Cardiac muscle cell (in vitro differentiated cells and primary cell): ENCODE measurements around the gene PDHX. TPM values are rescaled to one million over a fixed set of nuclear protein-coding genes. Genes with fewer than 3 reads are reported as not detected.
"Not testable (repeated sequence)": the region's sequence is repeated elsewhere in the genome, so short reads cannot be mapped to it uniquely, and the experiment has no call there.

Experiments
- DNase-seq, 2 donors: peaks; one replicate each; pipeline versions ENCODE4 v3.0.0 to v3.0.0-alpha.2; 2010 to 2017; ENCODE audit warnings: low read depth in 1 of 2, low spot score in 1 of 2
- H3K27ac ChIP-seq: fragments of 200-600 bp; sonication (generic); 2 replicates; pipeline ENCODE4 v1.5.1; 2016
- H3K27me3 ChIP-seq: fragments of 200-600 bp; sonication (generic); 2 replicates; pipeline ENCODE4 v1.6.0; 2016; ENCODE audit warnings: control low read depth
- H3K36me3 ChIP-seq: fragments of 200-600 bp; sonication (generic); 2 replicates; pipeline ENCODE4 v1.5.1; 2016; ENCODE audit warnings: control low read depth
- H3K4me1 ChIP-seq: fragments of 200-600 bp; sonication (generic); 2 replicates; pipeline ENCODE4 v1.8.1; 2017; ENCODE audit warnings: low read depth, mild to moderate bottlenecking, mixed run types
- H3K4me3 ChIP-seq: fragments of 200-600 bp; sonication (generic); 2 replicates; pipeline ENCODE4 v1.5.1; 2016; ENCODE audit warnings: mild to moderate bottlenecking
- H3K9me3 ChIP-seq: fragments of 200-600 bp; sonication (generic); 2 replicates; pipeline ENCODE4 v1.5.1; 2017; ENCODE audit warnings: low read depth, mild to moderate bottlenecking, control low read depth
- polyA plus RNA-seq: library from polyadenylated mRNA; unstranded; fragments of >200 nt; fragmentation: Nextera tagmentation; extraction: Ambion mirVana; gene quantifications from 2 replicates; pipeline ENCODE4 v1.2.1, GENCODE V29; 2016
- total RNA-seq: library from RNA; depleted of rRNA; stranded (reverse); fragments of >200 nt; gene quantifications from 2 replicates; pipeline ENCODE4 v1.2.3, GENCODE V29; 2016
- TF ChIP-seq, protein P1 (sequence below): IDR thresholded peaks from 2 replicates; pipeline ENCODE4 v1.5.1; 2012; ENCODE audit warnings: low read depth, mild to moderate bottlenecking, low read length

Gene PDHX
- total and polyA plus RNA-seq, 2 experiments from 2014 or later: 69.9 to 87.1 TPM

DNA sequence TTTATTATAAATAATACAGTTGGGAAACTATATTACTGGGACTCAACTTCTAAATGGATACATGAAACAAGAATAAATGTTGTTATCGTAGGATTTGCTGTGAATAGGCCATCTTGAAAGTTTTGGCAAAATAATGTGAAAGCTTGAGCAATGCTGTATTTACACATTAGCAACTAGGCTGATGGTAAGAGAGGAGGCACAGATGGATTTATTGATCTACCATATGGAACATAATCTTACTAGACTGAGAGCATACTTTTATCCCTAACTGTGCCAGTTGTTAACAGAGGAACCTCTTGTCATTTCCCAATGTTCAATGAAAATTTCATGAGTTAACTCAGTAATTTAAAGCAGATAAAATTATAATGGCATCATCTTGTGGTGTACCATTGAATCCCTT is 23.0 kb upstream of the PDHX start:
- no peaks in the 10 kb centered on the region for H3K27me3 ChIP-seq
- TF ChIP-seq, protein P1, sequence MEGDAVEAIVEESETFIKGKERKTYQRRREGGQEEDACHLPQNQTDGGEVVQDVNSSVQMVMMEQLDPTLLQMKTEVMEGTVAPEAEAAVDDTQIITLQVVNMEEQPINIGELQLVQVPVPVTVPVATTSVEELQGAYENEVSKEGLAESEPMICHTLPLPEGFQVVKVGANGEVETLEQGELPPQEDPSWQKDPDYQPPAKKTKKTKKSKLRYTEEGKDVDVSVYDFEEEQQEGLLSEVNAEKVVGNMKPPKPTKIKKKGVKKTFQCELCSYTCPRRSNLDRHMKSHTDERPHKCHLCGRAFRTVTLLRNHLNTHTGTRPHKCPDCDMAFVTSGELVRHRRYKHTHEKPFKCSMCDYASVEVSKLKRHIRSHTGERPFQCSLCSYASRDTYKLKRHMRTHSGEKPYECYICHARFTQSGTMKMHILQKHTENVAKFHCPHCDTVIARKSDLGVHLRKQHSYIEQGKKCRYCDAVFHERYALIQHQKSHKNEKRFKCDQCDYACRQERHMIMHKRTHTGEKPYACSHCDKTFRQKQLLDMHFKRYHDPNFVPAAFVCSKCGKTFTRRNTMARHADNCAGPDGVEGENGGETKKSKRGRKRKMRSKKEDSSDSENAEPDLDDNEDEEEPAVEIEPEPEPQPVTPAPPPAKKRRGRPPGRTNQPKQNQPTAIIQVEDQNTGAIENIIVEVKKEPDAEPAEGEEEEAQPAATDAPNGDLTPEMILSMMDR: no peak
- no peak overlapping the region for H3K27ac ChIP-seq
- H3K9me3 ChIP-seq: no peaks in the 10 kb centered on the region
- no peak for DNase-seq
- no peaks in the 10 kb centered on the region for H3K4me1 ChIP-seq
- no peak overlapping the region for H3K4me3 ChIP-seq
- H3K36me3 ChIP-seq: peaks cover 4% of the 10 kb centered on the region

DNA sequence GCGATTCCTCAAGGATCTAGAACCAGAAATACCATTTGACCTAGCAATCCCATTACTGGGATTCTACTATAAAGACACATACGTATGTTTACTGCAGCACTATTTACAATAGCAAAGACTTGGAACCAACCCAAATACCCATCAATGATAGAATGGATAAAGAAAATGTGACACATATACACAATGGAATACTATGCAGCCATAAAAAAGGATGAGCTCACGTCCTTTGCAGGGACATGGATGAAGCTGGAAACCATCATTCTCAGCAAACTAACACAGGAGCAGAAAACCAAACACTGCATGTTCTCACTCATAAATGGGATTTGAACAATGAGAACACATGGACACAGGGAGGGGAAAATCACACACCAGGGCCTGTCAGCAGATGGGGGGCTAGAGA is 20.2 kb upstream of the PDHX start:
- not testable (repeated sequence) for H3K36me3 ChIP-seq, H3K9me3 ChIP-seq, H3K27me3 ChIP-seq, H3K4me3 ChIP-seq, H3K27ac ChIP-seq, DNase-seq, H3K4me1 ChIP-seq

DNA sequence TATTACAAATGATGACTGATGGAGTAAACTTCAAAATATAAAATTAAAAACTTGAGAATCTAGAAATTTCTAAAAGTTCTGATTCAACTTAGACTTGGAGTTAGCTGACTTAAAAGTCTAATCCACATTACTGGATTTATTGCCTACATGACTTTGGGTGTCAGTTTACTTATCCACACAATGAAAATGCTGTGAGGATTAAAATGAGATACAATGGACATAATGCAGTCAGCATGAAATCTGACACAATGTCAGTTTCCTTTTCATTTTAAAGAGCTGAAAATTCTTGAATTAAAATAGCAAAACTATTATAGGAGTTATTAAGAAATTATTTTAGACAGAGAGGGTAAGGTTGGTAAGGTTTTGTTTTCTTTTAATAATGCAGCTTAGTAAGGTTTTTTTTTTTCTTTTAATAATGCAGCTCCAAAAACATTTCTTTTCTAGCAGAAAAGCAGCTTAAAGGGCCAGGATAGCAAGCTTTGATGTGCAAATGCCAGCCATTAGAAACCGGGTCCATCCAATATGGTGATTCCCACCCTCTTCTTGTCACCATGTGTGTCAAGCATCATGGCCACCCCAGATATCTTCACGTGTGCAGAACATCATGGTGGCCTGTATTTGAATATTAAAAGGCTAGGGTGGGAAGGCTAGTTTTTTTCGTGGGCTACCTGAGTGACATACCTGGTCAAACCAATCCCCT is 19.1 kb upstream of the PDHX start:
- Histone ChIP-seq H3K4me1 (no peaks in the 10 kb centered on the region), H3K27ac (no peak overlapping the region), H3K36me3 (peaks cover 2% of the 10 kb centered on the region), H3K27me3 (no peaks in the 10 kb centered on the region), H3K9me3 (no peaks in the 10 kb centered on the region), H3K4me3 (no peak overlapping the region)
- TF ChIP-seq, protein P1: no peak
- no peak for DNase-seq

DNA sequence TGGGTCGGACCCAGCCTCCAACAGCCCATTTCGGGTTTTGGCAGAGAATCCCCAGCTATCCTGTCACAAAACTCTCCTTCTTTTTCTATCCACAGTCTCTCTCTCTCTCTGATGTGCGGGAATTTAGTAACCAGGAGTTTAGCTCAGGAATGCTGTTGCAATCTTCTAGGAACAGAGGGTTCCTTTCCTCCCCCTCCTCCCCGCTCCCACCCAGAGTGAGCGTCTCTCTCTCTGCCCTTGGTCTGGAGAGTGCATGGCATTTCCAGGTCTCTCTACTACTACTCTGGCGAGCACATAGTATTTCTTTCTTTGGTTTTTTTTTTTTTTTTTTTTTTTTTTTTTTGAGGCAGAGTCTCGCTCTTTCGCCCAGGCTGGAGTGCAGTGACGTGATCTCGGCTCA is 17.9 kb upstream of the PDHX start:
- H3K27me3 ChIP-seq: no peaks in the 10 kb centered on the region
- TF ChIP-seq, protein P1: no peak
- no peak for DNase-seq
- no peaks in the 10 kb centered on the region for H3K4me1 ChIP-seq
- H3K27ac ChIP-seq: no peak overlapping the region
- peaks cover 2% of the 10 kb centered on the region for H3K36me3 ChIP-seq
- no peaks in the 10 kb centered on the region for H3K9me3 ChIP-seq
- H3K4me3 ChIP-seq: no peak overlapping the region

DNA sequence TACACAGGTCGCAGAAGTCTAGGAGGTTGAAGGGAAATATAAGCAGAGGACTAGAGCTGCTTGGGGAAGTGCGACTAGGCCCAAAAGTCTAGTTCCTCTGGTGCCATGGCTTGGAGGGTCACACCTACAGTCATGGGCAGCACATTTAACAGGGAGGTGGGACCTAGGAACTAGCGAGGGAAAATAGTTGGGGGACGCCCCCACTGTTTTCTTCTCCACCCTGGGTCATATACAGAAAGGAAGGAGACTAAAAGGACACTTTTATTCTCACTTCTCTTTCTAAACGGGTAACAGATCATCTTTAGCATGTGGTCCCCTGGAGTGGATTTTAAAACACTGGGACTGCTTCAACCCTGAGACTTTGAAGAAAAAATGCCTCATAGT is 16.8 kb upstream of the PDHX start:
- no peaks in the 10 kb centered on the region for H3K9me3 ChIP-seq
- no peak overlapping the region for H3K4me3 ChIP-seq
- DNase-seq: peak in 1 of 2 donors; percentile 8
- no peaks in the 10 kb centered on the region for H3K36me3 ChIP-seq
- H3K4me1 ChIP-seq: no peaks in the 10 kb centered on the region
- H3K27me3 ChIP-seq: no peaks in the 10 kb centered on the region
- no peak overlapping the region for H3K27ac ChIP-seq
- TF ChIP-seq, protein P1: no peak

DNA sequence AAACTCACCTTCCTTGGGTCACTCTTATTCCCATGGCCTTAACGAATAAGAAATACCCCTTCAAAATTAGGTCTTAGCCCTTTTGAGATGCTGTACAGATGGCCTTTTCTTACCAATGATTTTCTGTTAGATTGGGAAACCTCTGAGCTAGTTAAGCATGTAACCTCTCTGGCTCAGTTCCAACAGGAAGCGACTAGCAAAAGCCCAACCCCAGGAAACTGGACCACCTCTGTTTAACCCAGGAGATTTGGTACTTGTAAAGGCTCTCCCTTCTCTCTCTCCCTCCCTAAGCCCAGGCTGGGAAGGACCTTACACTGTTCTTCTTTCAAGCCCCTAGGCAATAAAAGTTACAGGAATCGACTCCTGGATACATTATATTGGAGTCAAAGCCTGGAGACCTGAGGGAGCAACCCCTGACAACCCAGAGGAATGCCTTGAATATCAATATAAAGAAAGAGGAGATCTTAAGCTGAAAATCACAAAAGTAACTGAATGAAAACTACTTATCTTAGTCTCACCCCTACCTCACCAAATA is 11.9 kb upstream of the PDHX start:
- Histone ChIP-seq H3K36me3 (no peaks in the 10 kb centered on the region), H3K4me3 (no peak overlapping the region), H3K4me1 (no peaks in the 10 kb centered on the region), H3K27me3 (no peaks in the 10 kb centered on the region), H3K27ac (no peak overlapping the region), H3K9me3 (no peaks in the 10 kb centered on the region)
- DNase-seq: peak in 1 of 2 donors; percentile 19
- TF ChIP-seq, protein P1: no peak
